H9 (cell line): ENCODE results near the gene TRIM60. TPM values are rescaled to one million over a fixed set of nuclear protein-coding genes. Genes with fewer than 3 reads are reported as not detected.
"Not testable (repeated sequence)": the region's sequence is repeated elsewhere in the genome, so short reads cannot be mapped to it uniquely, and the experiment has no call there.

Experiments used
- DNase-seq: peaks from one replicate; pipeline ENCODE4 v3.0.0-alpha.2; 2017
- H2AFZ ChIP-seq: one replicate; pipeline ENCODE4 v1.6.1; 2013; ENCODE audit warnings: mild to moderate bottlenecking, low read length, control low read depth, moderate library complexity
- H2AK5ac ChIP-seq: 2 replicates; pipeline ENCODE4 v1.6.1; 2013; ENCODE audit warnings: low read length, control low read depth, mixed read lengths; ENCODE audit not compliant: insufficient read length
- H2BK120ac ChIP-seq: one replicate; pipeline ENCODE4 v1.6.1; 2013; ENCODE audit warnings: low read depth, mild to moderate bottlenecking, low read length, control low read depth, inconsistent platforms; ENCODE audit not compliant: poor library complexity, severe bottlenecking
- H2BK12ac ChIP-seq: 2 replicates; pipeline ENCODE4 v1.6.1; 2013; ENCODE audit warnings: low read length, control low read depth, mixed read lengths, low read depth; ENCODE audit not compliant: insufficient read length
- H2BK15ac ChIP-seq: 2 replicates; pipeline ENCODE4 v1.6.1; 2013; ENCODE audit warnings: low read depth, low read length, control low read depth
- H2BK20ac ChIP-seq: one replicate; pipeline ENCODE4 v1.6.1; 2013; ENCODE audit warnings: low read depth, mild to moderate bottlenecking, low read length, control low read depth, inconsistent platforms; ENCODE audit not compliant: poor library complexity, severe bottlenecking
- H2BK5ac ChIP-seq: 2 replicates; pipeline ENCODE4 v1.6.1; 2013; ENCODE audit warnings: low read length, control low read depth, mixed read lengths; ENCODE audit not compliant: insufficient read length
- H3K14ac ChIP-seq: 2 replicates; pipeline ENCODE4 v1.6.1; 2013; ENCODE audit warnings: low read length, control low read depth; ENCODE audit not compliant: insufficient read depth
- H3K18ac ChIP-seq: 2 replicates; pipeline ENCODE4 v1.6.1; 2013; ENCODE audit warnings: low read depth, mild to moderate bottlenecking, mixed read lengths, low read length, control low read depth; ENCODE audit not compliant: insufficient read length
- H3K23ac ChIP-seq: 2 replicates; pipeline ENCODE4 v1.6.1; 2013; ENCODE audit warnings: low read length, control low read depth, mixed read lengths, low read depth; ENCODE audit not compliant: insufficient read length
- H3K23me2 ChIP-seq: 2 replicates; pipeline ENCODE4 v1.6.1; 2013; ENCODE audit warnings: low read depth, mild to moderate bottlenecking, mixed read lengths, low read length, control low read depth; ENCODE audit not compliant: insufficient read length, poor library complexity, severe bottlenecking
- H3K27ac ChIP-seq: 2 replicates; pipeline ENCODE4 v1.5.1; 2013; ENCODE audit warnings: low read length, control low read depth, mixed read lengths, low read depth; ENCODE audit not compliant: insufficient read length
- H3K27me3 ChIP-seq: 2 replicates; pipeline ENCODE4 v1.6.1; 2013; ENCODE audit warnings: low read length, control low read depth, inconsistent platforms; ENCODE audit not compliant: insufficient read depth
- H3K4ac ChIP-seq: 2 replicates; pipeline ENCODE4 v1.6.1; 2013; ENCODE audit warnings: low read depth, mild to moderate bottlenecking, control low read depth, inconsistent platforms, low read length, moderate library complexity
- H3K4me1 ChIP-seq: 2 replicates; pipeline ENCODE4 v1.6.1; 2013; ENCODE audit warnings: low read length, control low read depth, inconsistent platforms; ENCODE audit not compliant: insufficient read depth
- H3K4me2 ChIP-seq: 2 replicates; pipeline ENCODE4 v1.6.1; 2013; ENCODE audit warnings: low read length, control low read depth, mixed read lengths; ENCODE audit not compliant: insufficient read length, insufficient read depth
- H3K56ac ChIP-seq: 2 replicates; pipeline ENCODE4 v1.6.1; 2013; ENCODE audit warnings: low read depth, mild to moderate bottlenecking, mixed read lengths, low read length, control low read depth; ENCODE audit not compliant: insufficient read length
- H3K79me1 ChIP-seq: 2 replicates; pipeline ENCODE4 v1.6.1; 2013; ENCODE audit warnings: low read depth, mild to moderate bottlenecking, moderate library complexity, low read length, control low read depth, inconsistent platforms; ENCODE audit not compliant: insufficient read depth, poor library complexity, severe bottlenecking
- H3K79me2 ChIP-seq: 2 replicates; pipeline ENCODE4 v1.6.1; 2013; ENCODE audit warnings: low read length, control low read depth, inconsistent platforms; ENCODE audit not compliant: insufficient read depth
- H3K9ac ChIP-seq: 2 replicates; pipeline ENCODE4 v1.6.1; 2013; ENCODE audit warnings: low read length, control low read depth, mixed read lengths; ENCODE audit not compliant: insufficient read length; ENCODE audit errors: extremely low read depth
- H3K9me3 ChIP-seq: one replicate; pipeline ENCODE4 v1.6.1; 2013; ENCODE audit warnings: low read depth, low read length, inconsistent platforms; ENCODE audit not compliant: control insufficient read depth
- H3T11ph ChIP-seq: one replicate; pipeline ENCODE4 v1.6.1; 2013; ENCODE audit warnings: mild to moderate bottlenecking, low read length, control low read depth, inconsistent platforms
- H4K20me1 ChIP-seq: one replicate; pipeline ENCODE4 v1.6.1; 2013; ENCODE audit not compliant: control insufficient read depth, insufficient read length, insufficient read depth
- H4K5ac ChIP-seq: 2 replicates; pipeline ENCODE4 v1.6.1; 2013; ENCODE audit warnings: low read depth, mild to moderate bottlenecking, mixed read lengths, low read length, control low read depth; ENCODE audit not compliant: insufficient read length
- H4K8ac ChIP-seq: replicated peaks from 2 replicates; pipeline ENCODE4 v1.6.1; 2013; ENCODE audit warnings: low read length, control low read depth, mixed read lengths, low read depth; ENCODE audit not compliant: insufficient read length
- H4K91ac ChIP-seq: 2 replicates; pipeline ENCODE4 v1.6.1; 2013; ENCODE audit warnings: low read depth, mild to moderate bottlenecking, moderate library complexity, mixed read lengths, low read length, control low read depth; ENCODE audit not compliant: insufficient read length
- H3K27ac Mint-ChIP-seq, 3 experiments: 2 replicates in 2 of 3; 3 replicates in 1 of 3; pipeline ENCODE4 v1.8.0; 2020 to 2021; ENCODE audit warnings: mixed read lengths in 3 of 3, mild to moderate bottlenecking in 1 of 3, moderate library complexity in 1 of 3
- H3K27me3 Mint-ChIP-seq: 2 replicates; pipeline ENCODE4 v1.8.0; 2021; ENCODE audit warnings: low read depth, mild to moderate bottlenecking, moderate library complexity, mixed read lengths
- H3K36me3 Mint-ChIP-seq, 3 experiments: 2 replicates in 2 of 3; 3 replicates in 1 of 3; pipeline ENCODE4 v1.8.0; 2020 to 2021; ENCODE audit warnings: low read depth in 3 of 3, mixed read lengths in 3 of 3; ENCODE audit not compliant: insufficient read depth in 1 of 3
- H3K4me1 Mint-ChIP-seq, 2 experiments: 2 replicates each; pipeline ENCODE4 v1.8.0; 2020; ENCODE audit warnings: mixed read lengths in 2 of 2
- H3K4me3 Mint-ChIP-seq, 2 experiments: 2 replicates in 1 of 2; 3 replicates in 1 of 2; pipeline ENCODE4 v1.8.0; 2020 to 2021; ENCODE audit warnings: mild to moderate bottlenecking in 2 of 2, mixed read lengths in 2 of 2, moderate library complexity in 1 of 2
- H3K9me3 Mint-ChIP-seq, 2 experiments: 2 replicates in 1 of 2; 3 replicates in 1 of 2; pipeline ENCODE4 v1.8.0; 2020; ENCODE audit warnings: mild to moderate bottlenecking in 2 of 2, mixed read lengths in 2 of 2, moderate library complexity in 1 of 2
- CTCF ChIP-seq: fragments of 200-600 bp; sonication (generic); conservative IDR thresholded peaks from 3 replicates; pipeline ENCODE4 v1.8.0; 2021; ENCODE audit warnings: antibody characterized with exemption, mild to moderate bottlenecking
- WGBS: extraction: QIAGEN DNeasy Blood & Tissue Kit; methylation state at CpG from one replicate; pipeline ENCODE4 v1.1.7; 2013; ENCODE audit warnings: missing lambda C conversion rate, low lambda C conversion rate, mixed read lengths; ENCODE audit not compliant: insufficient read length; ENCODE audit errors: extremely low coverage; 5-methylcytosine and 5-hydroxymethylcytosine counted together
- total RNA-seq: library from RNA; stranded (reverse); gene quantifications from 2 replicates; pipeline ENCODE4 v1.2.1, GENCODE V29; 2021

TRIM60 gene
- total RNA-seq, 1 experiment from 2014 or later, result not detected

GRCh38 chr4:164989471-164989870 lies 42.3 kb upstream of the TRIM60 start:
- Histone ChIP-seq H4K8ac (no peak overlapping the region), H3K9ac (no peak overlapping the region), H3K23ac (no peak overlapping the region), H3K79me2 (no peaks in the 10 kb centered on the region), H3K4me1 (no peaks in the 10 kb centered on the region), H2BK12ac (no peak overlapping the region), H3K27ac (no peak overlapping the region), H3T11ph (no peak overlapping the region), H2BK120ac (no peak overlapping the region), H3K9me3 (no peaks in the 10 kb centered on the region), H4K5ac (no peak overlapping the region), H3K18ac (no peak overlapping the region), H4K20me1 (no peaks in the 10 kb centered on the region), H3K4me2 (no peak overlapping the region), H2AFZ (no peak overlapping the region), H2BK20ac (no peak overlapping the region), H3K14ac (no peak overlapping the region), H3K4ac (no peak overlapping the region), H4K91ac (no peak overlapping the region), H3K27me3 (no peaks in the 10 kb centered on the region), H3K79me1 (no peaks in the 10 kb centered on the region), H3K23me2 (no peaks in the 10 kb centered on the region), H2AK5ac (no peak overlapping the region), H3K56ac (no peak overlapping the region), H2BK15ac (no peak overlapping the region), H2BK5ac (no peak overlapping the region)
- no peak for DNase-seq
- H3K4me3 Mint-ChIP-seq, result no peak overlapping the region
- peaks cover 8% of the 10 kb centered on the region in 2 experiments for H3K4me1 Mint-ChIP-seq
- no CpG with 5 or more reads among the region's 2 CpGs for WGBS
- H3K27ac Mint-ChIP-seq, result no peak overlapping the region
- no peaks in the 10 kb centered on the region for H3K36me3 Mint-ChIP-seq
- no peaks in the 10 kb centered on the region for H3K9me3 Mint-ChIP-seq
- TF ChIP-seq CTCF, result no peak
- no peaks in the 10 kb centered on the region; the same call in 1 of the 2 replicates for H3K27me3 Mint-ChIP-seq

GRCh38 chr4:164990786-164991185 lies 41.0 kb upstream of the TRIM60 start:
- H3K27me3 Mint-ChIP-seq, H3T11ph ChIP-seq, H4K20me1 ChIP-seq, H4K8ac ChIP-seq, H3K4me2 ChIP-seq, H3K9me3 Mint-ChIP-seq, H2BK5ac ChIP-seq, H3K27ac Mint-ChIP-seq, H3K4ac ChIP-seq, H3K18ac ChIP-seq, H3K9ac ChIP-seq, H2BK120ac ChIP-seq, H3K14ac ChIP-seq, H2BK15ac ChIP-seq, H3K27me3 ChIP-seq, H4K5ac ChIP-seq, H2BK12ac ChIP-seq, H3K56ac ChIP-seq, H3K79me2 ChIP-seq, H2AK5ac ChIP-seq, H4K91ac ChIP-seq, H3K23me2 ChIP-seq, H2AFZ ChIP-seq, H3K36me3 Mint-ChIP-seq, H3K4me1 ChIP-seq, H3K23ac ChIP-seq, H3K9me3 ChIP-seq, H3K4me3 Mint-ChIP-seq, H2BK20ac ChIP-seq, DNase-seq, H3K27ac ChIP-seq, H3K79me1 ChIP-seq: not testable (repeated sequence)
- H3K4me1 Mint-ChIP-seq, result peaks cover 8 to 11% of the 10 kb centered on the region in 2 experiments
- no CpG with 5 or more reads among the region's 10 CpGs for WGBS
